Prostate gland (tissue), 2 donors: ENCODE results near the gene SCRT2.

Experiments
- POLR2A ChIP-seq: fragments of 450-650 bp; IDR thresholded peaks from one replicate; pipeline ENCODE4 v1.6.1; 2016; ENCODE audit warnings: antibody characterized with exemption, mild to moderate bottlenecking
- POLR2AphosphoS5 ChIP-seq: sonication (generic); formaldehyde crosslinking; IDR thresholded peaks from one replicate; pipeline ENCODE4 v1.6.1; 2017; ENCODE audit warnings: antibody characterized with exemption
- TF ChIP-seq, protein P1 (sequence below), 4 experiments: fragments of 200-600 bp in 2 of 4; fragments of 450-650 bp in 2 of 4; sonication (generic) in 2 of 4; IDR thresholded peaks; 1 replicate in 3 of 4; 2 replicates in 1 of 4; pipeline ENCODE4 v1.5.1; 2016 to 2019; ENCODE audit warnings: antibody characterized with exemption in 4 of 4, mild to moderate bottlenecking in 2 of 4, moderate library complexity in 2 of 4

DNA sequence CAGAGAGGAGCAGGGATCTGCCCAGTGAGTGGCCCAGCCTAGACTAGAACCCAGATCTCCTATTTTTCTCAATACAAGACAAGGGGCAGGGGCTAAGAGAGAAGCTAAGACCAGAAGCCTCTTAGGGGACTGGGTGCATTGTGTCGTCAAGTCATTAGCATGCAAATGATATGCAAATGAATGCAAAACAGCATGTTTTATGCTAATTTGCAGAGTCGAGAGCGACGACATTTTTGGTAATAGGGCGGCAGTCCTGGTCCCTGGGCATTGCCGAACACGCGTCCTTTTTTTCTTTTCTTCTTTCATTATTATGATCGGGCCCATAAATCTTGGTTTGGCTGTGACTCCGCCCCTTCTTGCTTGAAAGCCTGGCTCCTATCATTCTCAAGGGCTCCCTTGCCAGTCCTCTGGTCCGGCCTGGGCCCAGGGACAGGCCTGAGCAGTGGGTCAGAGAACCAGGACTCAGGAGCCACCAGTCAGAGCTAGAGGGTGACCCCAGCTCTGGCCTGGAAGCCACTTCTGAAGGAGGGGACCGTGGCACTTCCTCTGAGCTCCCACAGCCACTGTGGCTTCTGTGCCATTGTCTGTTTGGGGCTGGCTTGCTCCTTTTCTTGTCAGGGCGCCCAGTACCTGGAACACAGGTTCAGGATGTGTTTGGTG lies 32.0 kb upstream of the SCRT2 start:
- TF ChIP-seq POLR2A (no peak), POLR2AphosphoS5 (no peak)
- TF ChIP-seq, protein P1, sequence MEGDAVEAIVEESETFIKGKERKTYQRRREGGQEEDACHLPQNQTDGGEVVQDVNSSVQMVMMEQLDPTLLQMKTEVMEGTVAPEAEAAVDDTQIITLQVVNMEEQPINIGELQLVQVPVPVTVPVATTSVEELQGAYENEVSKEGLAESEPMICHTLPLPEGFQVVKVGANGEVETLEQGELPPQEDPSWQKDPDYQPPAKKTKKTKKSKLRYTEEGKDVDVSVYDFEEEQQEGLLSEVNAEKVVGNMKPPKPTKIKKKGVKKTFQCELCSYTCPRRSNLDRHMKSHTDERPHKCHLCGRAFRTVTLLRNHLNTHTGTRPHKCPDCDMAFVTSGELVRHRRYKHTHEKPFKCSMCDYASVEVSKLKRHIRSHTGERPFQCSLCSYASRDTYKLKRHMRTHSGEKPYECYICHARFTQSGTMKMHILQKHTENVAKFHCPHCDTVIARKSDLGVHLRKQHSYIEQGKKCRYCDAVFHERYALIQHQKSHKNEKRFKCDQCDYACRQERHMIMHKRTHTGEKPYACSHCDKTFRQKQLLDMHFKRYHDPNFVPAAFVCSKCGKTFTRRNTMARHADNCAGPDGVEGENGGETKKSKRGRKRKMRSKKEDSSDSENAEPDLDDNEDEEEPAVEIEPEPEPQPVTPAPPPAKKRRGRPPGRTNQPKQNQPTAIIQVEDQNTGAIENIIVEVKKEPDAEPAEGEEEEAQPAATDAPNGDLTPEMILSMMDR (IDR thresholded peaks at IDR 0.05) = no peak
